HG03103 (cell line): ENCODE results near the gene CDH18.

Experiments used
- ATAC-seq: cut with Tn5 transposase; IDR thresholded peaks from one replicate; pipeline ENCODE4 v1.9.1; 2021; ENCODE audit warnings: low read depth; ENCODE audit not compliant: unreplicated experiment

CDH18 gene

GRCh38 chr5:19987612-19988361, at the start of gene CDH18:
Gene CDH18 (minus strand): TSS chr5:19988200. CDS start chr5:19838986, 149,214 bp downstream.
- ATAC-seq: no peak

- no peak for ATAC-seq
Measured at GRCh38 chr5:20034717-20035116, 46.7 kb upstream of the CDH18 start.

DNA sequence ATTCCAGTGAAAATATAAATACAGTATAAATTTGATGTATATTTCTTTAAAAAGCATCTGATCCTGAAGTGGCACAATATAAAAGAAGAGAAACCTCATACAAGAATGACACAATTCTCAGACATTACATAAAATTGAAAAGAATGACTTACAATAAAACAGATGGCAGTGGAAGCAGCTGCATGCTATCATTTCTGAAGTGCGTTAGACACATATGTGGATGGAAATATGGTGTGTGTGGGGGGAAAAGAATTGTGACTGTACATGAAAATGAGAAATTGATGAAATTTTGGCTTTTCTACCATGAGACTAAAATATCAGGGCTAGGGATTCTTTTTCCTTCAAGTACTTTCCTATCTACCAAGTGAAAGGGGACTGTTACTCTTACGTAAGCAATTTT, 45.9 kb upstream of the CDH18 start:
- no peak for ATAC-seq

- ATAC-seq: no peak
Measured at GRCh38 chr5:20032896-20033295, 44.9 kb upstream of the CDH18 start.

GRCh38 chr5:20030125-20030524, 42.1 kb upstream of the CDH18 start:
- ATAC-seq: no peak

DNA sequence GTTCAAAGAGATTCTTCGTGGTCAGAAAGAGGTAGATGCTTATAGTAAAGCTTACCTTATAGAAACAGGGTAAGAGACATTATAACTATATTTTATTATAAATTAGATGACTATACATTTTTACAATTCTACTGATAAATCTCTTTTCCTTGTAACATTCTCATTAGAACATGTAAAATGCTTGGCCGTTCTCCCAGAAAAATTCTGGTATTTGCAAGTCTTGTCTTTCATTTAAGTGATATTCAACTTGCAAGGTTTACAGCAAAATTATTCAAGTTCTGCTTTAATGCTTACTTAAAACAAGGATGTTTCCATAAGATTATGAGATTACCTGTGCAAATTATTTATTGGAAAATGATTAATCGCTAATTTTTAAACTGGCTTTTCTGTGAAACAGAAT, 41.3 kb upstream of the CDH18 start:
- no peak for ATAC-seq

GRCh38 chr5:20028506-20028905, 40.5 kb upstream of the CDH18 start:
- no peak for ATAC-seq

GRCh38 chr5:20023686-20024180, 35.7 kb upstream of the CDH18 start:
- ATAC-seq: no peak

- no peak for ATAC-seq
Measured at GRCh38 chr5:20020247-20020646, 32.2 kb upstream of the CDH18 start.

GRCh38 chr5:20017021-20017420, 29.0 kb upstream of the CDH18 start:
- no peak for ATAC-seq

DNA sequence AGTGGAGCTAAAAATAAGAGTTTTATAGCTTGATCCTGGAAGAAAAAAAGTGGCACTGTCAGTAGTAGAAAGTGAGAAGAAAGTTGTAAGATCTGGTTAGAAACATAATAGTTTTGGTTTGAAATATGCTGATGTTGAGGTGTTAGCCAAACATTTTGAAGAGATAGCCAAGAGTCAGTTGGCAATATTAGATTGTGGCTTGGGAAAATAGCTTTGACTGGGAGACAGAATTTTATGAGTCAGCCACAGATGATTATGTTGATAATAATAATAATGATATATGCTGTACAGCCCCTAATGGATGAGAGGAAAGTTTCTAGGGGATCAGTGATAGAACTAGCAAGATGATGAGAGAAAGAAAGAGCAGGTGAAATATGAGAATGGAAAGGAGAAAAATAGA, 12.4 kb upstream of the CDH18 start:
- no peak for ATAC-seq

DNA sequence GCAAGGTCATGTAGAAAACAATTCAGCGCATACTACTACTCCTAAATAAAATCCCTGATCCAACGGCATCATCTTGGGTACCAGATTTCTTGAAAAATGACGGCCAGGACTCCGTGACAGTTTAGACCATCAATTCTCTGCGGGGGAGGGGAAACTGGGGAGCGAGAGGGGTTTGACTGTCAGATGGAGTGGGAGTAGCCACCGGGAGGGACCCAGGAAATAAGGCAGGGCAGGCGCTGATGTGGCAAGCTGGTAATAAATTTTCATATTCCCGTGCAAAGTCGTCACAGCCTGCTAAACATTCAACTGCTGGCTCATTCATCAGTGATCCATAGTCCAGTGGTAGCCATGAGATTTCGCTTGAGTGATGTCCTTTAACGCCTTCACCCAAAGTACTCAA, 457 bp upstream of the CDH18 start:
- ATAC-seq: no peak

- ATAC-seq: no peak
Measured at GRCh38 chr5:19986806-19987205, 1.2 kb downstream of the CDH18 start.

DNA sequence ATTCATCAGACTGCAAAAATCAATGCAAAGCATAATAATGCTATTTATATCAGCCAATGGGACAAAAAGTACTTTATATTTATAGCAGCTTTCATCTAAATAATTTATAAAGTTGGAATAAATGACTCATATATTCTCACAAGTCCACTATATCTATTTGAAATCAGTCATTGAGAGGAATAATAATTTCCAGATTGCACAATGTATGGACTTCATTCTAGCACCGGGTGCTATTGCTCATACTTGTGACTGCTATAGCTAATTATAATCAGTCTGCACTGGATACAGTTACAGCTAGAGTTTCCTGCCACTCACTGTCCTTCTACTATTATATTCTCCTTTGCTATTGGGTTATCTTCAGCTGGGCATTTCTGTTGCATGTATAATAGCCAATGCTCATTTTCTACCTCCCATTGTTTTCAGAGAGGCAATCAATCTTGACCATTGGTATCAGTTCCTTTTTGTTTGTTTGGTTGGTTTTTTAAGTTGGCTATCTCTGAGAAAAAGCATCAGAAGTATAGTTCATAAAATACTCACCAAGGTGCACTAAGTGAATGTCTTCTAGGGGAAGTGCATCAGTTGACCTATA, 1.9 kb downstream of the CDH18 start:
- ATAC-seq: no peak

GRCh38 chr5:19978476-19978875, 9.5 kb downstream of the CDH18 start:
- no peak for ATAC-seq

DNA sequence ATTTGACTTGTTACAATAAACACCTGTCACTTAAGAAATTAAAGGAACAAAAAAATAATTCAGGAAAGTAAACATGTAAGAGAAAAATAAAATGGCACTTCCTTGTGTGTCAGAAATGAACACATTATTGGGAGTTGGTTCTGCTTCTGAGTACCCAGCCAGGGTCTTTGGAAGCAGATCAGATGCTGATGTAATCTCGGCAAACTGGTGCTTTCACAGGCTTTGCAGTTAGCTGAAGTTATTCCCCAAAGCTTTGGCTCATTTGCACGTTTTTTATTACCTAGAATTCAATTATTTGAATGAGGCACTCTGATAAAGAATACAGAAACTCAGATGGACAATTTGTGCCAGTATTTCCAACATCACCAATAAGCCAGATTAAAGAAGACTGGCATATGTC, 10.9 kb downstream of the CDH18 start:
- no peak for ATAC-seq

DNA sequence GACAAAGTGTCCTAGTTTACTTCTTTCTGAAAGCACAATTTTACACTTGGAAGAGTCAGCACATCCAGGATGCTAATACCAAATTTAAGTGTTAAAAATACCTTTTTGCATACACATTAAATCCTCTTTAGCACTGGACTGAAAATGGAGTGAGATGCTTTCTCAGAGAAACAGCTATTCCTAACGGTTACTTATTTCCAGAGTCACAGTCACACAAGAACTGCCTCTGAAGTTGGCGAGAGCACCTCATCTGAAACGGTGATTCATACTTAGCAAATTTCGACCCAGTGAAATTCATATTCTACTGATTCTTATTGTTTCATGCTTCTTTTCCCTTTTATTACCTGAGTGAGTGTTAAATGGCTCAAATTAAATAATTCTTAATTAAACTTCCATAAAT, 12.2 kb downstream of the CDH18 start:
- ATAC-seq: no peak

DNA sequence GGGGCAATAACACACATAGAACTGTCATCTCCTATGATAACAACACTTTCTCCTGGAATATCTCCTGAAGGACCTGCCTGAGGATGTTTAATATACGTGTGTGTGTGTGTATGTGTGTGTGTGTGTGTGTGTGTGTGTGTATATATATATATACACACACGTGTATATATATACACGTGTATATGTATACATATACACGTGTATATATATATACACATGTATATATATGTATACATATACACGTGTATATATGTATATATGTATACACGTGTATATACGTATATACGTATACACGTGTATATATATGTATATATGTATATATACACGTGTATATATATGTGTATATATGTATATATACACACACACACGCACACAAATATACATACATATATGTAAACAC, 27.5 kb downstream of the CDH18 start:
- ATAC-seq: no peak

GRCh38 chr5:19959830-19960384, 28.1 kb downstream of the CDH18 start:
- ATAC-seq: no peak

GRCh38 chr5:19950897-19951296, 37.1 kb downstream of the CDH18 start:
- ATAC-seq: no peak

- ATAC-seq: no peak
Measured at GRCh38 chr5:19940192-19940591, 47.8 kb downstream of the CDH18 start.

GRCh38 chr5:19930451-19930850, 57.5 kb downstream of the CDH18 start:
- ATAC-seq: no peak
